ENCODE measurements around the gene ZIM2.

GRCh38 chr19:56839652-56840450, 675 bp downstream of the ZIM2 start:
- TF ChIP-seq GATA3 (IDR thresholded peaks at IDR 0.05; ENCODE audit: low read depth, low read length) (no peak), GATA2 (IDR thresholded peaks at IDR 0.05; ENCODE audit: low read depth, low read length) (no peak)

Measured in SH-SY5Y (cell line).